ENCODE measurements around the gene TMEM156.
"Not testable (repeated sequence)": the region's sequence is repeated elsewhere in the genome, so short reads cannot be mapped to it uniquely, and the experiment has no call there.

The TMEM156 gene

GRCh38 chr4:39043861-39044363 is 11.7 kb upstream of the TMEM156 start:
- DNase-seq (ENCODE audit: low spot score), result peak; percentile 78

GRCh38 chr4:39043058-39043860 is 11.1 kb upstream of the TMEM156 start:
- DNase-seq (ENCODE audit: low spot score), result no peak

GRCh38 chr4:39042366-39042765 is 10.2 kb upstream of the TMEM156 start:
- DNase-seq (ENCODE audit: low spot score), result no peak

GRCh38 chr4:39039108-39039507 is 6.9 kb upstream of the TMEM156 start:
- no peak for DNase-seq (ENCODE audit: low spot score)

GRCh38 chr4:39037941-39038340 is 5.7 kb upstream of the TMEM156 start:
- no peak for DNase-seq (ENCODE audit: low spot score)

GRCh38 chr4:39037491-39037825 is 5.2 kb upstream of the TMEM156 start:
- peak; percentile 60 for DNase-seq (ENCODE audit: low spot score)

- no peak for DNase-seq (ENCODE audit: low spot score)
These were observed 4.0 kb upstream of the TMEM156 start for GRCh38 chr4:39036172-39036571.

- not testable (repeated sequence) for DNase-seq (ENCODE audit: low spot score)
These were observed 604 bp downstream of the TMEM156 start for GRCh38 chr4:39031590-39032020.

GRCh38 chr4:39030725-39031124 is 1.5 kb downstream of the TMEM156 start:
- no peak for DNase-seq (ENCODE audit: low spot score)

GRCh38 chr4:39029752-39030694 is 2.2 kb downstream of the TMEM156 start:
- peak; percentile 44 for DNase-seq (ENCODE audit: low spot score)

- DNase-seq (ENCODE audit: low spot score), result no peak
These were observed 6.1 kb downstream of the TMEM156 start for GRCh38 chr4:39026096-39026495.

GRCh38 chr4:39025552-39026085 is 6.6 kb downstream of the TMEM156 start:
- DNase-seq (ENCODE audit: low spot score), result no peak

- no peak for DNase-seq (ENCODE audit: low spot score)
These were observed 7.8 kb downstream of the TMEM156 start for GRCh38 chr4:39024311-39024865.

GRCh38 chr4:39023059-39023458 is 9.2 kb downstream of the TMEM156 start:
- no peak for DNase-seq (ENCODE audit: low spot score)

- DNase-seq (ENCODE audit: low spot score), result no peak
These were observed 10.0 kb downstream of the TMEM156 start for GRCh38 chr4:39022241-39022640.

- DNase-seq (ENCODE audit: low spot score), result no peak
These were observed 10.6 kb downstream of the TMEM156 start for GRCh38 chr4:39021631-39022030.

GRCh38 chr4:39020130-39020529 is 12.1 kb downstream of the TMEM156 start:
- no peak for DNase-seq (ENCODE audit: low spot score)

- DNase-seq (ENCODE audit: low spot score), result no peak
These were observed 18.2 kb downstream of the TMEM156 start for GRCh38 chr4:39014028-39014427.

- DNase-seq (ENCODE audit: low spot score), result no peak
These were observed 27.5 kb downstream of the TMEM156 start for GRCh38 chr4:39004758-39005157.

- DNase-seq (ENCODE audit: low spot score), result not testable (repeated sequence)
These were observed 30.2 kb downstream of the TMEM156 start for GRCh38 chr4:39002058-39002457.

- no peak for DNase-seq (ENCODE audit: low spot score)
These were observed 36.6 kb downstream of the TMEM156 start for GRCh38 chr4:38995660-38996005.

- no peak for DNase-seq (ENCODE audit: low spot score)
These were observed 38.1 kb downstream of the TMEM156 start for GRCh38 chr4:38994135-38994534.

All from kidney capillary endothelial cell (primary cell).